HG03135 (cell line): ENCODE measurements around the gene ZNF680.
A peak's percentile ranks its signal among the peaks of the same experiment; 100 is the strongest.
"Not testable (repeated sequence)": the region's sequence is repeated elsewhere in the genome, so short reads cannot be mapped to it uniquely, and the experiment has no call there.

ENCODE experiments used
- ATAC-seq: cut with Tn5 transposase; IDR thresholded peaks from one replicate; pipeline ENCODE4 v1.9.1; 2021; ENCODE audit warnings: mild to moderate bottlenecking, moderate library complexity; ENCODE audit not compliant: unreplicated experiment

The ZNF680 gene

GRCh38 chr7:64562626-64563278 is at the start of gene ZNF680:
ZNF680 (minus strand) TSS chr7:64563071; CDS start chr7:64562954, 117 bp downstream.
- ATAC-seq: peak; percentile 99

- no peak for ATAC-seq
Measured at GRCh38 chr7:64612452-64612851, 49.6 kb upstream of the ZNF680 start.

- no peak for ATAC-seq
Measured at GRCh38 chr7:64611717-64612116, 48.8 kb upstream of the ZNF680 start.

- no peak for ATAC-seq
Measured at GRCh38 chr7:64610997-64611396, 48.1 kb upstream of the ZNF680 start.

GRCh38 chr7:64608116-64608910 is 45.4 kb upstream of the ZNF680 start:
- ATAC-seq: no peak

- no peak for ATAC-seq
Measured at GRCh38 chr7:64606385-64606784, 43.5 kb upstream of the ZNF680 start.

- ATAC-seq: no peak
Measured at GRCh38 chr7:64603271-64603670, 40.4 kb upstream of the ZNF680 start.

GRCh38 chr7:64602518-64602917 is 39.6 kb upstream of the ZNF680 start:
- ATAC-seq: no peak

GRCh38 chr7:64602086-64602485 is 39.2 kb upstream of the ZNF680 start:
- no peak for ATAC-seq

GRCh38 chr7:64599359-64599758 is 36.5 kb upstream of the ZNF680 start:
- no peak for ATAC-seq

GRCh38 chr7:64590971-64591370 is 28.1 kb upstream of the ZNF680 start:
- ATAC-seq: no peak

GRCh38 chr7:64581926-64582894 is 19.3 kb upstream of the ZNF680 start:
- no peak for ATAC-seq

GRCh38 chr7:64581391-64581790 is 18.5 kb upstream of the ZNF680 start:
- ATAC-seq: no peak

- no peak for ATAC-seq
Measured at GRCh38 chr7:64574540-64575099, 11.7 kb upstream of the ZNF680 start.

GRCh38 chr7:64570284-64570605 is 7.4 kb upstream of the ZNF680 start:
- ATAC-seq: not testable (repeated sequence)

GRCh38 chr7:64569372-64570283 is 6.8 kb upstream of the ZNF680 start:
- ATAC-seq: not testable (repeated sequence)

GRCh38 chr7:64562256-64562625 is 630 bp downstream of the ZNF680 start:
- no peak for ATAC-seq

- no peak for ATAC-seq
Measured at GRCh38 chr7:64559206-64559605, 3.7 kb downstream of the ZNF680 start.

- no peak for ATAC-seq
Measured at GRCh38 chr7:64558781-64559180, 4.1 kb downstream of the ZNF680 start.

GRCh38 chr7:64558323-64558705 is 4.6 kb downstream of the ZNF680 start:
- no peak for ATAC-seq
